Activated naive CD4-positive, alpha-beta T cell (primary cell): ENCODE results near the gene METTL13.
"Not testable (repeated sequence)": the region's sequence is repeated elsewhere in the genome, so short reads cannot be mapped to it uniquely, and the experiment has no call there.

Experiments
- DNase-seq, 4 experiments: peaks; one replicate each; lab custom pipeline; 2025; lab: John Stamatoyannopoulos, UW

METTL13 gene

GRCh38 chr1:171763764-171764163 is 17.7 kb upstream of the METTL13 start:
- no peak for DNase-seq

- DNase-seq: no peak
Measured at GRCh38 chr1:171769171-171769570, 12.3 kb upstream of the METTL13 start.

DNA sequence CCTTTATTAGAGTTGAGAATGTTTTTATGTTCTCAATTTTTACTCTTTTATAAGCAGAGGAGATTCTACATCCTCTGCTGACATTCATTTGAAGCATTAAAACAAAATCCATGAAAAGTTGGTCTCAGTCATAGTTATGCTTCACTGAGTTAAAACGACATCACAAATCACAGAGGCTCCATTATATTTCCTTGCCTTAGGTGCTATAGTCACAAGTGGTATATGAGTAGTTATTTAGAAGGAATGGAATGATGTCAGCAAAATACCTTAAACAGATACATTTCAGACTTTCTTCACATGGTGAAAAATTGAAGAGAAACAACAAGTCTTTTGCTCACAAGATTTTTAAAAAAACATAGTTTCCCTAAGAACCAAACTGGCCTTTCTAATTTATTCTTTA is 11.7 kb upstream of the METTL13 start:
- no peak for DNase-seq

DNA sequence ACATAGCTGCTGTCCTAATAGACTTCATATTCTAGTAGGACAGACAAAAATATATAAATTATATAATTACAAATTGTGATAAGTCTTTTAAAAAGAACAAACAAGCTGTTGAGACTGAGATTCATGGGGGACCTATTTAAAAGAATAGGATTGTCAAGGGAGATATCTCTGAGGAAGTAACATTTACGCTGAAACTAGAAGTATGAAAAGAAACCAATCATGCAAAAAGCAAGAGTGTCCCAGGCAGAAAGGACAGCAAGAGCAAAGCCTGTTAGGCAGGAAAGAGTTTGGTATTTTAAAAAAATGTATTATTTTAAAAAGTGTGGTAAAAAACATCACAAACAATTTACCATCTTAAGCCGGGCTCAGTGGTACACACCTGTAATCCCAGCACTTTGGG is 9.1 kb upstream of the METTL13 start:
- no peak for DNase-seq

DNA sequence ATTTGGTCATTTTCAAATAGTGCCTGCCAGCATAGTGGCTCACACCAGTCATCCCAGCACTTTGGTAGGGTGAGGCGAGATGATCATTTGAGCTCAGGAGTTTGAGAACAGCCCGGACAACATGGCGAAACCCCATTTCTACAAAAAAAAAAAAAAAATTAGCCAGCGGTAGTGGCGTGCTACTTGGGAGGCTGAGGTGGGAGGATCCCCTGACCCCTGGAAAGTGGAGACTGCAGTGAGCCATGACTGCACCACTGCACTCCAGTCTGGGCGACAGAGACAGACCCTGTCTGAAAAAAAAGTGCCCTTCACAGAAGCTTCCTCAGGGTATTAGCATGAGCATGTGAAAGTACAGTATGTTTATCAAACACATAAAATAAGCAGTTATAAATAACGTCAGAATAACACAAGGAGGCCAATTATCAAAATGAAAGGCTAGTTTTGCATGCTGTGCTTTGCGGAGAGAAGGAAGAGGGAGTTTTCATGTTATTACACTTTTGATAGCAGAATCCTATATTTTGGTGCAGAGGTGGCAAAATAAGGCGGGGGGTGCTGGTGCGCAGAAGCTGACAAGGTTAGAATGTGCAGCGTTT is 781 bp upstream of the METTL13 start:
- DNase-seq: no peak

- DNase-seq: no peak
Measured at GRCh38 chr1:171783816-171784530, 2.5 kb downstream of the METTL13 start.

DNA sequence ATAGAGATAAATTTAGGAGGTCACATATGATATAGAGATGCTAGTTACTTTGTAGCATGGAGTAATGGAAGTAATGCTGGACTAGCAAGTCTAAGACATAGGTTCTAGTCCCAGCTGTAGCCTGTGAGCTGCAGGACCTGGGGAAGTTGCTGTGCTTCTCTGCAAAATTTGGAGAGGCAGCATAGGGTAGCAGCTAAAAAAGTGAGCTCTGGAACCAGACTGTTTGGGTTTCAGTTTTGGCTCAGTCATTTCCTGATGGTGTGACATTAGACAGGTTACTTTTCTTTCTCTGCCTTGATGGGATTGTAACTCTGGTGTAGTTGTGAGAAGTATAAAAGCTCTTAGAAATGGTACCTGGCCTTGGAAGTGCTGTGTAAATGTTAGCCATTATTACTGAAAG is 3.3 kb downstream of the METTL13 start:
- DNase-seq: no peak

- DNase-seq: no peak
Measured at GRCh38 chr1:171785766-171786165, 4.3 kb downstream of the METTL13 start.

GRCh38 chr1:171786534-171786933 is 5.1 kb downstream of the METTL13 start:
- DNase-seq: no peak

GRCh38 chr1:171787686-171788480 is 6.4 kb downstream of the METTL13 start:
- DNase-seq: no peak

DNA sequence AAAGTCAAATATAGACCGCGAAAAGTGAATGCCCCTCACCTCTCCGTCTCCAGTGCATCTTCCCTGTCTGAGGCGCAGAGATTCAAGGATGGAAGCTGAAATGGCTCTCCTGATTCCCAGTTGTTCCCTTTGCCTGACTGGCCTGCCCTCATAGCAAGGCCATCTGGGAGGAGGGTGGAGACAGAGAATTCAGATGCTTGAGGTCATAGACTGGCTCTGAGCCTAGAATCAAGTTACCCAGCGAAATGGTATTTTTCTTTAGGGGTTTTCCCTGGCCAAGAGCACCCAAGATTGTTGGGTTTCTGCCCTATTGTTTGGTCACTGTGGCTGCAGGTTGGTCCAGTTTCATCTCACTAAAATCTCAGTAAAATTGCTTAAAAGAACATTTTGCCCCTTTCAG is 7.2 kb downstream of the METTL13 start:
- DNase-seq: no peak

GRCh38 chr1:171790318-171790717 is 8.9 kb downstream of the METTL13 start:
- DNase-seq: no peak

GRCh38 chr1:171792656-171793369 is 11.4 kb downstream of the METTL13 start:
- DNase-seq: no peak

DNA sequence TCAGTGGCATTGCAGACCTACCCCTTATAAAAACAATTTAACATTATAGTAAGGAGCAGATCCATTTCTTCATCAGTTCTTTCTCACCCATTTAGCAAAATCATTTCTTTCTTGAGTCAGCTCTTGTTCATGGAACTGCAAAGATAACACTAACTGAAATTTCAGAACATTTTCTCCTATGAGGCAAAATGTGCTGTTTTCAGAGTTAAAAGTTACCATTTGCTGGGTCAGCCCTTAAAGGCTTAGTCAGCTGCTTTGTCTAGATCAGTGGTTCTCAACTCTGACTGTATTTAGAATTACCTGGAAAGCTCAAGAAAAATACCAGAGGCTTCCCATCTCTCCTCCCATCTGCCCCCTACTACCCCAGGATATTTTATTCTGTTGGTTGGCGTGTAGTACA is 12.2 kb downstream of the METTL13 start:
- no peak for DNase-seq

DNA sequence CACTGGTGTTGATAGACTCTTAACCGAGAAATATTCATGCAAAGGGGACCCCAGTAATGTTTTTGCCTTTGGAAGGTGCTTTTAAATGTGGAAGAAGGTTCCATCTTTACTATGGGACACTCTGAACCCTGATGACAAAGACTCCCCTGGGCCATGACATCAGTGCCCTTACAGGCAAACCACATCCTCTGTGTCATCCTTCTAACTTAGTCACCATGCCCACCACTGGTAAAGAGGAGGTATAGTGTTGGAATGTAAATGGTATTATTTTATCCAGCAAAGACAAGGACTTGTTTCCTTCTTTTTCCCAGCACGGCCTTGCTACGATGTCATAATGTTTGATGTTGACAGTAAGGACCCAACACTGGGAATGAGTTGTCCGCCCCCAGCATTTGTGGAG is 12.6 kb downstream of the METTL13 start:
- peak in 1 of 4 experiments; percentile 8 for DNase-seq

- no peak for DNase-seq
Measured at GRCh38 chr1:171796592-171796991, 15.1 kb downstream of the METTL13 start.

- no peak for DNase-seq
Measured at GRCh38 chr1:171798311-171798710, 16.9 kb downstream of the METTL13 start.

DNA sequence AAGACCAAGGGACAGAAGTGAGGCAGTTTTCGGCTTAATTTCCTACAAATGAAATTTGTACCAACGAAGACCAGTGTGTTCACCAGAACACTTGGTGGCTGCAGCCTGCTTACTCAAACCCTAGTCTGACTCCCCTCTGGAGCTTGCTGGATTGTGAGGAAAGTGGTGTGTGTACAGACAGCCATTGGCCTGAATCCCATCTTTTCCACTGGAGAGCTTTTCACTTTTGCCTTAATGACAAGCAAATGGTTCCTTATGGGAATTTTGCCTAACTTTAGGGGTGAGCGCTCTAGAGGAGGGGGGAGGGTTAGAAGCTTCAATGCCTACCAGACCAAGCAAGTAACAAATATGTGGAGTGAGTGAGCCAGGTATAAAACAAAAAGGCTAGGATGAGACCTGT is 17.3 kb downstream of the METTL13 start:
- DNase-seq: no peak

DNA sequence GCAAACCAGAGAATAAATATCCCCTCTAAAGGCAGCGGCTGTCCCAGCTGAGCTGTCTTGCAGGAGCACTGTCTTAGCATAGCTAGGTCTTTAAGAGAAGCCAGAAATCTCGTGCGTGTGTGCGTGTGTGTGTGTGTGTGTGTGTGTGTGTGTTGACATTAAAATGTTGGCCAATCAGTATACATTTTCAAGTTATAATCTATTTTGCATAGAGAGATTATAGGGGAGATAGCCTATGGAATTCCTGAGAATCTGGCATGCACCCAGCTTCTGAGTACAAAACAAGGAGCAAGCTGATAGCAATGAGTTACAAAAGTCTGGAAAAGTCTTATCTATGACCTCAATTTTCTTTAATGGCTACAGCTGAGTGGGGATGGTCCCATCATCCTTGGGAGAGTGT is 17.7 kb downstream of the METTL13 start:
- no peak for DNase-seq

DNA sequence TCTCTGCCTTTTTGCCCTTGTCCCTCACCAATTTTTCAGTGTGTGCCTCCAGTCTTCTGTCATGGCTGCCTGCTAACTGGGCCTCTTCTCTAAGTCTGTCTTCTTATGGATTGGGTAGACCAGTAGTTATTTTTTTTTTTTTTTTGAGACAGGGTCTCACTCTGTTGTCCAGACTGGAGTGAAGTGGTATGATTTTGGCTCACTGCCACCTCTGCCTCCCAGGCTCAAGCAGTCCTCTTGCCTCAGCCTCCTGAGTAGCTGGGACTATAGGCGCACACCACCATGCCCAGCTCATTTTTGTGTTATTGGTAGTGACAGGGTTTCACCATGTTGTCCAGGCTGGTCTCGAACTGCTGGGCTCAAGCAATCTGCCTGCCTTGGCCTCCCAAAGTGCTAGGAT is 18.2 kb downstream of the METTL13 start:
- DNase-seq: not testable (repeated sequence)

GRCh38 chr1:171800342-171800741 is 18.9 kb downstream of the METTL13 start:
- no peak for DNase-seq

DNA sequence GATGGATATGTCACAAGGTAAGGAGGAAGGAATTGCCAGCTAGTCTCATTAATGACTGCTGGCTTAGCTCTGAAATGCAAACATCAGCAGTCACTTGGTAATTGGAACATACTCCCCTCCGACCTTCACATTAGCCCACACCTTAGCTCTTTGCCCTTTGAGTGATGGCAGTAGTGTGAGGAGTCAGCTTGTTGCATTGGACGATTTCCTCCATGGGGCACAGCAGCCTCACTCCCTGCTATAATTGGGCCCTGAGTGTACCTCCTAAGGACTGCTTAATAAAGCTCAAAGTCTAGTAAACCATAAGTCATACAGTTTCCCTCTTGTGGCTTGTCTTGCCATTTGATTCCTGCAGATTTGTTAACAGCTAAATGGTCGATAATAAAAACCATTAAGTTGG is 19.4 kb downstream of the METTL13 start:
- DNase-seq: no peak

GRCh38 chr1:171801487-171801891 is 20.0 kb downstream of the METTL13 start:
- no peak for DNase-seq
